Left lung (tissue), 10 donors: ENCODE results near the gene SAPCD2. TPM values are rescaled to one million over a fixed set of nuclear protein-coding genes. Genes with fewer than 3 reads are reported as not detected.

Source experiments
- ATAC-seq: fragments of 200-7000 bp; cut with Tn5 transposase; one replicate; pipeline ENCODE4 v1.9.1; 2020; ENCODE audit warnings: moderate library complexity
- DNase-seq, 4 donors: peaks; one replicate each; pipeline ENCODE4 v3.0.0-alpha.2; 2013 to 2020
- H3K27ac ChIP-seq, 2 donors: fragments of 200-600 bp; sonication (generic) in 1 of 2; one replicate each; pipeline versions ENCODE4 v1.5.0 to v1.8.0; 2020 to 2021
- H3K27me3 ChIP-seq, 2 donors: fragments of 200-600 bp; sonication (generic) in 1 of 2; one replicate each; pipeline versions ENCODE4 v1.5.0 to v1.8.0; 2020 to 2021
- H3K36me3 ChIP-seq, 2 donors: fragments of 200-600 bp; sonication (generic) in 1 of 2; one replicate each; pipeline versions ENCODE4 v1.5.0 to v1.8.0; 2020 to 2021
- H3K4me1 ChIP-seq, 2 donors: fragments of 200-600 bp; one replicate each; pipeline ENCODE4 v1.8.0; 2021
- H3K4me3 ChIP-seq, 2 donors: fragments of 200-600 bp; sonication (generic) in 1 of 2; one replicate each; pipeline versions ENCODE4 v1.5.0 to v1.8.0; 2020 to 2021; ENCODE audit warnings: mild to moderate bottlenecking in 1 of 2
- H3K9me3 ChIP-seq, 2 donors: fragments of 200-600 bp; sonication (generic) in 1 of 2; one replicate each; pipeline versions ENCODE4 v1.5.0 to v1.8.0; 2020 to 2021
- intact Hi-C, 2 donors: fragments of 100-400 bp; cut with DNase I; formaldehyde crosslinking; loops; one replicate each; pipeline versions ENCODE4 v1.11.2 to v1.14.2; 2022
- polyA plus RNA-seq, 6 donors: library from polyadenylated mRNA; unstranded; fragments of 120-200 nt; gene quantifications; one replicate each; pipeline ENCODE4 v1.2.1, GENCODE V29; 2013; ENCODE audit not compliant: insufficient read length in 6 of 6
- total RNA-seq, 2 donors: library from RNA; stranded (reverse); fragmentation: NEBNext Ultra II Directional; extraction: Animal tissue kit (Norgen Biotek cat#: 25700); gene quantifications; one replicate each; pipeline ENCODE4 v1.2.1, GENCODE V29; 2021
- TF ChIP-seq, protein P1 (sequence below), 2 donors: fragments of 200-600 bp; sonication (generic) in 1 of 2; IDR thresholded peaks; one replicate each; pipeline versions ENCODE4 v1.5.0 to v1.8.0; 2021; ENCODE audit warnings: antibody characterized with exemption in 2 of 2
- donor health status: DM: no; HTN: yes; CAD: no.
- donor health status: DM: no; HTN: no; CAD: no.

The SAPCD2 gene
- total and polyA plus RNA-seq, 8 donors, result 2.7 to 15.1 (median 9.1) TPM

- ATAC-seq (no peak), DNase-seq (no peak)
- no peak overlapping the region for H3K27ac ChIP-seq
- H3K4me1 ChIP-seq, result peaks cover 11 to 30% of the 10 kb centered on the region in 2 donors
- H3K9me3 ChIP-seq, result no peaks in the 10 kb centered on the region
- intact Hi-C loops, result loop anchor here in 1 of 2 donors (10.0 kb wide), 1 partner anchor 281 kb away; no protein-coding TSS in a partner anchor
- H3K4me3 ChIP-seq, result no peak overlapping the region
- H3K36me3 ChIP-seq, result no peaks in the 10 kb centered on the region
- H3K27me3 ChIP-seq, result peaks cover 0 to 21% of the 10 kb centered on the region in 2 donors
- TF ChIP-seq, protein P1, sequence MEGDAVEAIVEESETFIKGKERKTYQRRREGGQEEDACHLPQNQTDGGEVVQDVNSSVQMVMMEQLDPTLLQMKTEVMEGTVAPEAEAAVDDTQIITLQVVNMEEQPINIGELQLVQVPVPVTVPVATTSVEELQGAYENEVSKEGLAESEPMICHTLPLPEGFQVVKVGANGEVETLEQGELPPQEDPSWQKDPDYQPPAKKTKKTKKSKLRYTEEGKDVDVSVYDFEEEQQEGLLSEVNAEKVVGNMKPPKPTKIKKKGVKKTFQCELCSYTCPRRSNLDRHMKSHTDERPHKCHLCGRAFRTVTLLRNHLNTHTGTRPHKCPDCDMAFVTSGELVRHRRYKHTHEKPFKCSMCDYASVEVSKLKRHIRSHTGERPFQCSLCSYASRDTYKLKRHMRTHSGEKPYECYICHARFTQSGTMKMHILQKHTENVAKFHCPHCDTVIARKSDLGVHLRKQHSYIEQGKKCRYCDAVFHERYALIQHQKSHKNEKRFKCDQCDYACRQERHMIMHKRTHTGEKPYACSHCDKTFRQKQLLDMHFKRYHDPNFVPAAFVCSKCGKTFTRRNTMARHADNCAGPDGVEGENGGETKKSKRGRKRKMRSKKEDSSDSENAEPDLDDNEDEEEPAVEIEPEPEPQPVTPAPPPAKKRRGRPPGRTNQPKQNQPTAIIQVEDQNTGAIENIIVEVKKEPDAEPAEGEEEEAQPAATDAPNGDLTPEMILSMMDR (IDR thresholded peaks at IDR 0.05), result no peak
These were observed 4.1 kb downstream of the SAPCD2 start for GRCh38 chr9:137066096-137066861.

DNA sequence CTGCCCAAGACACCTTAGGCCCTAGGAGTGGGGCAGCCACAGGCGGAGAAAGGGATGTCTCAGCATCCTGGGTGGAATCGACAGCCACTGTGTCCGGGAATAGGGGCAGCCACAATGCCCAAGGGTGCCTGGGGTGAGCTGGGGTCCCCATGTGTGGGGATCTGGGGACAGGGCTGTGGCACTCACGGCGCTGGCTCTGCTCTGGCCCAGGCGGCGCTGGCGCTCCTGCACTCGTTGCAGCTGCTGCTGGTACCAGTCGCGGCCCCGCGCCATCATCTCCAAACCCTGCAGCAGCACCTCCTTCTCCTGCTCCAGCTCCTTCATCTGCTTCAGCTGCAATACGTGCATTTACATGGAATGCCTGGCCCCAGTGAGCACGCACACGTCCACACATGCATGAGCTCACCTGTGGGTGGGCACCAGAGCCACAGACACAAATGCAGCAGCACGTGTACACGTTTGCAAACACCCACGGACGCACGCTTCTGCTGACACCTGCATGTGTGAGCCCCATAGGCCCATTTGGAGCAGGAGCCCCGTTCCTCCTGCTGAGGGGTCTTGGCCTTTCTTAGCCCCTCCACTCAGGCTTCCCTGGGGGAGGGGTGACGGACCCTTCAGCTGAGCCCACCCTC is 4.9 kb downstream of the SAPCD2 start:
- ATAC-seq, result no peak
- Histone ChIP-seq H3K36me3 (no peaks in the 10 kb centered on the region), H3K27ac (no peak overlapping the region), H3K9me3 (no peaks in the 10 kb centered on the region), H3K27me3 (peaks cover 0 to 21% of the 10 kb centered on the region in 2 donors), H3K4me3 (no peak overlapping the region), H3K4me1 (peaks cover 5 to 22% of the 10 kb centered on the region in 2 donors)
- TF ChIP-seq, protein P1 (IDR thresholded peaks at IDR 0.05), result no peak
- intact Hi-C loops, result loop anchor here in 1 of 2 donors (10.0 kb wide), 1 partner anchor 281 kb away; no protein-coding TSS in a partner anchor
- DNase-seq, result no peak

DNA sequence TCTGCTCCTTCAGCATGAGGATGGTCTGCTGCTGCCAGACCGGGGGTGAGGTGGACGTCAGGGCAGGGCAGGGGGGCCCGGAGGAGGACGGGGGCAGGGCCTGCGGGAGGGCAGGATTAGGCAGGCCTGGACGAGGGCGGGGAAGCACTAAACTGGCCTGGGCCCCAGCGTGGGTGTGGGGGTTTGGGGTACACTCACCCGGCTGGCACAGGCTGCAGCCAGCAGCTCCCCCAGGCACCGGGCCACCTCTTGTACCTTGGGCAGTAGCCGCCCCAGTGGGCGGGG is 5.5 kb downstream of the SAPCD2 start:
- Histone ChIP-seq H3K27ac (no peak overlapping the region), H3K4me1 (peaks cover 5 to 16% of the 10 kb centered on the region in 2 donors), H3K4me3 (no peak overlapping the region), H3K9me3 (no peaks in the 10 kb centered on the region), H3K27me3 (peaks cover 0 to 17% of the 10 kb centered on the region in 2 donors), H3K36me3 (no peaks in the 10 kb centered on the region)
- intact Hi-C loops, result loop anchor here in 1 of 2 donors (10.0 kb wide), 1 partner anchor 280 kb away; no protein-coding TSS in a partner anchor
- no peak for ATAC-seq
- no peak for DNase-seq
- TF ChIP-seq, protein P1 (IDR thresholded peaks at IDR 0.05), result no peak

GRCh38 chr9:137064027-137064879 is 6.1 kb downstream of the SAPCD2 start:
- H3K36me3 ChIP-seq, result no peaks in the 10 kb centered on the region
- peaks cover 0 to 11% of the 10 kb centered on the region in 2 donors for H3K27me3 ChIP-seq
- ATAC-seq (peak; percentile 80), DNase-seq (peak in 2 of 4 donors; percentile 61 to 95)
- no peak overlapping the region for H3K27ac ChIP-seq
- H3K4me1 ChIP-seq, result peaks cover under 1 to 11% of the 10 kb centered on the region in 2 donors
- intact Hi-C loops, result loop anchor here in 1 of 2 donors (10.0 kb wide), 1 partner anchor 279 kb away; no protein-coding TSS in a partner anchor
- H3K4me3 ChIP-seq, result no peak overlapping the region
- no peaks in the 10 kb centered on the region for H3K9me3 ChIP-seq
- TF ChIP-seq, protein P1 (IDR thresholded peaks at IDR 0.05), result peak; percentile 95 to 97
